WTC11 (cell line): Measurements from ENCODE around the gene ZBTB48.

Experiments
- CREB1 ChIP-seq: sonication (generic); formaldehyde crosslinking; IDR thresholded peaks from 2 replicates; pipeline ENCODE4 v1.8.0; 2023; ENCODE audit warnings: mild to moderate bottlenecking, missing genetic modification reagents
- HMGA2 ChIP-seq: fragments of 250-450 bp; sonication (Bioruptor Pico); IDR thresholded peaks from 2 replicates; pipeline ENCODE4 v1.4.0; 2021; ENCODE audit warnings: mild to moderate bottlenecking, moderate library complexity
- ZNF317 ChIP-seq: sonication (generic); formaldehyde crosslinking; IDR thresholded peaks from 2 replicates; pipeline ENCODE4 v1.8.1; 2023; ENCODE audit warnings: low read depth, mild to moderate bottlenecking, moderate library complexity, missing genetic modification reagents, borderline replicate concordance
- TF ChIP-seq, protein P1 (sequence below): sonication (generic); formaldehyde crosslinking; IDR thresholded peaks from 2 replicates; pipeline ENCODE4 v1.8.0; 2022; ENCODE audit warnings: mild to moderate bottlenecking, missing genetic modification reagents
- TF ChIP-seq, protein P2 (sequence below): fragments of 250-450 bp; sonication (Bioruptor Pico); IDR thresholded peaks from 2 replicates; pipeline ENCODE4 v2.1.2; 2022; ENCODE audit warnings: mild to moderate bottlenecking, moderate library complexity
- TF ChIP-seq, protein P3 (sequence below): sonication (generic); formaldehyde crosslinking; IDR thresholded peaks from 2 replicates; pipeline ENCODE4 v1.8.1; 2022; ENCODE audit warnings: low read depth, missing genetic modification reagents, borderline replicate concordance
- TF ChIP-seq, protein P4 (sequence below): fragments of 200-600 bp; IDR thresholded peaks from 2 replicates; pipeline ENCODE4 v1.8.0; 2022; ENCODE audit warnings: antibody characterized with exemption

DNA sequence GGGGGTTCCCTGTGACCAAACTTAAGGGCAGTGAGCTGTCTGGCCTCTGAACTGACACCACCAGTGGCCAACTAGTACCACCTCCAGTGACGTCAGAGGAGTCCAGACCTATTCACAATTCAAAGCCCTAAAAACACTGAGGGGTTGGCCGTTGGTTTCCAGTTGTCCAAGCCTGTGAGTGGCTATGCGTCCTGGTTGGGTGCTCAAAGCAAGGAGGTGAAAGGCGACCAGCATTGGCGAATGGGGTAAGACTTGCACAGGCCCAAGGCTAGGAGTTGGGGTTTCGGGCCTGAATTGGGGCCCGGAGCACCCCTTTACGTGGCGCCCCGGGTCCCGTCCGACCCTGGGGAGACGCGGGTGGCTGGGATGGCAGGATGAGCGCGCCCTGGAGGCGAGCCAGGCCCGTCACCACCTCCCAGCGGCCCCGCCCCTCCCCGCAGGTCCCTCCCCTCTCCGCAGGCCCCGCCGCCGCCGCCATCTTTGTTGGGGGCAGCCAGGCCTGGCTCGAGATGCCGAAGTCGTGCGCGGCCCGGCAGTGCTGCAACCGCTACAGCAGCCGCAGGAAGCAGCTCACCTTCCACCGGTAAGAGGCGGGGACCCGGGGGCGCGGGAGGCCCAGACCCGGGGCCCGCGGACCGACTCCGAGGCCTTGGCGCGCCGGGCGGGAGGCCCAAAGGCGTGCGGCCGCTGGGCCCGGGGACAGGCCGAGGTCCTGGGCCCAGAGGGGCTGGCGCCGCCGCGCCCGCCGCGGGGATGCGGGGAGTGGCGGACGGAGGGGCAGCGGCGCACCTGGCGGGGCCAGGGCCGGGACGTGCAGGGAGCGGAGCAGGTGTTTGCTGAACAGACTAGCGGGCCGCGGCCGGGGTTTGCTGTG is 45.2 kb downstream of the ZBTB48 start, which contains the start of gene THAP3:
- TF ChIP-seq, protein P1, sequence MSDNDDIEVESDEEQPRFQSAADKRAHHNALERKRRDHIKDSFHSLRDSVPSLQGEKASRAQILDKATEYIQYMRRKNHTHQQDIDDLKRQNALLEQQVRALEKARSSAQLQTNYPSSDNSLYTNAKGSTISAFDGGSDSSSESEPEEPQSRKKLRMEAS, result no peak
- TF ChIP-seq, protein P2, sequence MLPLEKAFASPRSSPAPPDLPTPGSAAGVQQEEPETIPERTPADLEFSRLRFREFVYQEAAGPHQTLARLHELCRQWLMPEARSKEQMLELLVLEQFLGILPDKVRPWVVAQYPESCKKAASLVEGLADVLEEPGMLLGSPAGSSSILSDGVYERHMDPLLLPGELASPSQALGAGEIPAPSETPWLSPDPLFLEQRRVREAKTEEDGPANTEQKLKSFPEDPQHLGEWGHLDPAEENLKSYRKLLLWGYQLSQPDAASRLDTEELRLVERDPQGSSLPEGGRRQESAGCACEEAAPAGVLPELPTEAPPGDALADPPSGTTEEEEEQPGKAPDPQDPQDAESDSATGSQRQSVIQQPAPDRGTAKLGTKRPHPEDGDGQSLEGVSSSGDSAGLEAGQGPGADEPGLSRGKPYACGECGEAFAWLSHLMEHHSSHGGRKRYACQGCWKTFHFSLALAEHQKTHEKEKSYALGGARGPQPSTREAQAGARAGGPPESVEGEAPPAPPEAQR (CRISPR knock-in tag), result no peak
- no peak for TF ChIP-seq CREB1 (CRISPR knock-in tag)
- TF ChIP-seq HMGA2 (CRISPR knock-in tag), result no peak
- TF ChIP-seq, protein P3, sequence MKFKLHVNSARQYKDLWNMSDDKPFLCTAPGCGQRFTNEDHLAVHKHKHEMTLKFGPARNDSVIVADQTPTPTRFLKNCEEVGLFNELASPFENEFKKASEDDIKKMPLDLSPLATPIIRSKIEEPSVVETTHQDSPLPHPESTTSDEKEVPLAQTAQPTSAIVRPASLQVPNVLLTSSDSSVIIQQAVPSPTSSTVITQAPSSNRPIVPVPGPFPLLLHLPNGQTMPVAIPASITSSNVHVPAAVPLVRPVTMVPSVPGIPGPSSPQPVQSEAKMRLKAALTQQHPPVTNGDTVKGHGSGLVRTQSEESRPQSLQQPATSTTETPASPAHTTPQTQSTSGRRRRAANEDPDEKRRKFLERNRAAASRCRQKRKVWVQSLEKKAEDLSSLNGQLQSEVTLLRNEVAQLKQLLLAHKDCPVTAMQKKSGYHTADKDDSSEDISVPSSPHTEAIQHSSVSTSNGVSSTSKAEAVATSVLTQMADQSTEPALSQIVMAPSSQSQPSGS (CRISPR knock-in tag), result no peak
- TF ChIP-seq, protein P4, sequence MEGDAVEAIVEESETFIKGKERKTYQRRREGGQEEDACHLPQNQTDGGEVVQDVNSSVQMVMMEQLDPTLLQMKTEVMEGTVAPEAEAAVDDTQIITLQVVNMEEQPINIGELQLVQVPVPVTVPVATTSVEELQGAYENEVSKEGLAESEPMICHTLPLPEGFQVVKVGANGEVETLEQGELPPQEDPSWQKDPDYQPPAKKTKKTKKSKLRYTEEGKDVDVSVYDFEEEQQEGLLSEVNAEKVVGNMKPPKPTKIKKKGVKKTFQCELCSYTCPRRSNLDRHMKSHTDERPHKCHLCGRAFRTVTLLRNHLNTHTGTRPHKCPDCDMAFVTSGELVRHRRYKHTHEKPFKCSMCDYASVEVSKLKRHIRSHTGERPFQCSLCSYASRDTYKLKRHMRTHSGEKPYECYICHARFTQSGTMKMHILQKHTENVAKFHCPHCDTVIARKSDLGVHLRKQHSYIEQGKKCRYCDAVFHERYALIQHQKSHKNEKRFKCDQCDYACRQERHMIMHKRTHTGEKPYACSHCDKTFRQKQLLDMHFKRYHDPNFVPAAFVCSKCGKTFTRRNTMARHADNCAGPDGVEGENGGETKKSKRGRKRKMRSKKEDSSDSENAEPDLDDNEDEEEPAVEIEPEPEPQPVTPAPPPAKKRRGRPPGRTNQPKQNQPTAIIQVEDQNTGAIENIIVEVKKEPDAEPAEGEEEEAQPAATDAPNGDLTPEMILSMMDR, result no peak
- TF ChIP-seq ZNF317 (CRISPR knock-in tag), result no peak; the same call in 1 of the 2 replicates
